Fibroblast of lung (primary cell): ENCODE data around the gene MED26. TPM values are rescaled to one million over a fixed set of nuclear protein-coding genes. Genes with fewer than 3 reads are reported as not detected.

Source experiments
- DNase-seq, 2 donors: peaks; one replicate each; pipeline versions ENCODE4 v3.0.0 to v3.0.0-alpha.2; 2010; ENCODE audit warnings: low read depth in 2 of 2
- H2AFZ ChIP-seq: 2 replicates; pipeline ENCODE4 v1.5.1; 2012; ENCODE audit warnings: low read length, control low read depth, inconsistent platforms
- H3K27ac ChIP-seq: 2 replicates; pipeline ENCODE4 v1.5.1; 2011; ENCODE audit warnings: low read length, control low read depth; ENCODE audit not compliant: insufficient read depth
- H3K27me3 ChIP-seq: 2 replicates; pipeline ENCODE4 v1.5.1; 2011; ENCODE audit warnings: mild to moderate bottlenecking, low read length; ENCODE audit not compliant: control insufficient read depth, insufficient read depth
- H3K36me3 ChIP-seq: 2 replicates; pipeline ENCODE4 v1.5.1; 2011; ENCODE audit warnings: low read length; ENCODE audit not compliant: control insufficient read depth, insufficient read depth
- H3K4me1 ChIP-seq: 2 replicates; pipeline ENCODE4 v1.5.1; 2011; ENCODE audit warnings: low read length; ENCODE audit not compliant: control insufficient read depth, insufficient read depth; ENCODE audit errors: extremely low read depth
- H3K4me2 ChIP-seq: 2 replicates; pipeline ENCODE4 v1.5.1; 2011; ENCODE audit warnings: low read length, control low read depth; ENCODE audit not compliant: insufficient read depth; ENCODE audit errors: extremely low read depth
- H3K4me3 ChIP-seq, 4 experiments: fragments of 200-600 bp in 1 of 4; sonication (generic) in 1 of 4; replicated peaks in 1 of 4; 2 replicates each; pipeline ENCODE4 v1.5.1; 2011 to 2016; ENCODE audit warnings: low read length in 4 of 4, low read depth in 3 of 4, mild to moderate bottlenecking in 3 of 4, control low read depth in 2 of 4, inconsistent platforms in 1 of 4, mixed read lengths in 1 of 4; ENCODE audit not compliant: insufficient read depth in 1 of 4; ENCODE audit errors: control extremely low read depth in 1 of 4
- H3K79me2 ChIP-seq: 2 replicates; pipeline ENCODE4 v1.5.1; 2012; ENCODE audit warnings: mild to moderate bottlenecking, low read length, inconsistent platforms; ENCODE audit not compliant: control insufficient read depth, insufficient read depth
- H3K9ac ChIP-seq: 2 replicates; pipeline ENCODE4 v1.5.1; 2011; ENCODE audit warnings: mild to moderate bottlenecking, low read length, control low read depth; ENCODE audit not compliant: insufficient read depth
- H3K9me3 ChIP-seq: 2 replicates; pipeline ENCODE4 v1.5.1; 2012; ENCODE audit warnings: low read depth, low read length; ENCODE audit not compliant: control insufficient read depth, insufficient read depth
- H4K20me1 ChIP-seq: 2 replicates; pipeline ENCODE4 v1.5.1; 2011; ENCODE audit warnings: low read length; ENCODE audit not compliant: control insufficient read depth, insufficient read depth; ENCODE audit errors: extremely low read depth
- CTCF ChIP-seq, 2 donors: IDR thresholded peaks in 1 of 2; conservative IDR thresholded peaks in 1 of 2; 1 replicate in 1 of 2; 2 replicates in 1 of 2; pipeline ENCODE4 v1.5.1; 2011 to 2012; ENCODE audit warnings: low read length in 2 of 2, control low read depth in 1 of 2, inconsistent platforms in 1 of 2, low read depth in 1 of 2, mild to moderate bottlenecking in 1 of 2
- EZH2 ChIP-seq: IDR thresholded peaks from 2 replicates; pipeline ENCODE4 v1.5.1; 2012; ENCODE audit warnings: low read length, control low read depth, mild to moderate bottlenecking; ENCODE audit errors: missing control alignments
- polyA plus RNA-seq, 2 donors: library from polyadenylated mRNA; depleted of rRNA in 1 of 2; stranded (reverse) in 1 of 2; unstranded in 1 of 2; fragments of >200 nt; gene quantifications; 2 replicates each; pipeline ENCODE4 v1.2.1, GENCODE V29; 2011 to 2012; ENCODE audit warnings: missing spikeins in 1 of 2
- total RNA-seq: library from RNA; depleted of rRNA; stranded (reverse); fragments of >200 nt; gene quantifications from 2 replicates; pipeline ENCODE4 v1.2.1, GENCODE V29; 2014

Gene MED26
- total and polyA plus RNA-seq, 2 donors (not counting 1 experiment from before 2014, with no cell fraction given), result 3.7 to 4.5 TPM

- H3K27ac ChIP-seq, result no peak overlapping the region
- no peaks in the 10 kb centered on the region for H4K20me1 ChIP-seq
- H3K79me2 ChIP-seq, result peaks cover 2% of the 10 kb centered on the region
- H3K4me2 ChIP-seq, result no peak overlapping the region
- DNase-seq, result no peak
- H3K9ac ChIP-seq, result no peak overlapping the region
- H3K27me3 ChIP-seq, result no peaks in the 10 kb centered on the region
- H3K4me1 ChIP-seq, result no peaks in the 10 kb centered on the region
- H3K4me3 ChIP-seq, result no peak overlapping the region
- no peak overlapping the region for H2AFZ ChIP-seq
- TF ChIP-seq CTCF (conservative IDR thresholded peaks at IDR 0.05 in 1 of 2, IDR thresholded peaks at IDR 0.05 in 1 of 2; ENCODE audit: low read depth in 1 of 2, low read length in 2 of 2) (no peak), EZH2 (no peak)
- peaks cover 27% of the 10 kb centered on the region for H3K36me3 ChIP-seq
- no peaks in the 10 kb centered on the region for H3K9me3 ChIP-seq
Observed at GRCh38 chr19:16649734-16650133, 21.7 kb upstream of the MED26 start.

- H3K9me3 ChIP-seq, result no peaks in the 10 kb centered on the region
- H3K4me2 ChIP-seq, result no peak overlapping the region
- no peaks in the 10 kb centered on the region for H3K27me3 ChIP-seq
- no peak for DNase-seq
- H3K9ac ChIP-seq, result no peak overlapping the region
- no peaks in the 10 kb centered on the region for H3K4me1 ChIP-seq
- no peak overlapping the region for H3K27ac ChIP-seq
- no peak overlapping the region for H2AFZ ChIP-seq
- peaks cover 6% of the 10 kb centered on the region for H3K79me2 ChIP-seq
- H3K36me3 ChIP-seq, result peaks cover 10% of the 10 kb centered on the region
- no peaks in the 10 kb centered on the region for H4K20me1 ChIP-seq
- H3K4me3 ChIP-seq, result no peak overlapping the region
- TF ChIP-seq EZH2 (no peak), CTCF (conservative IDR thresholded peaks at IDR 0.05 in 1 of 2, IDR thresholded peaks at IDR 0.05 in 1 of 2; ENCODE audit: low read depth in 1 of 2, low read length in 2 of 2) (no peak)
Observed at GRCh38 chr19:16645140-16645539, 17.1 kb upstream of the MED26 start.

GRCh38 chr19:16641695-16642094, 13.7 kb upstream of the MED26 start:
- TF ChIP-seq CTCF (conservative IDR thresholded peaks at IDR 0.05 in 1 of 2, IDR thresholded peaks at IDR 0.05 in 1 of 2; ENCODE audit: low read depth in 1 of 2, low read length in 2 of 2) (no peak), EZH2 (no peak)
- H3K27me3 ChIP-seq, result no peaks in the 10 kb centered on the region
- peaks cover 8% of the 10 kb centered on the region for H3K36me3 ChIP-seq

More at GRCh38 chr19:16641695-16642094, 13.7 kb upstream of the MED26 start:
- Histone ChIP-seq H3K4me2 (no peak overlapping the region), H2AFZ (no peak overlapping the region), H3K79me2 (peaks cover 15% of the 10 kb centered on the region), H3K9ac (no peak overlapping the region), H3K9me3 (no peaks in the 10 kb centered on the region), H3K4me3 (no peak overlapping the region), H4K20me1 (no peaks in the 10 kb centered on the region), H3K27ac (no peak overlapping the region), H3K4me1 (no peaks in the 10 kb centered on the region)
- DNase-seq, result no peak
